Mesenchymal stem cell (in vitro differentiated cells and primary cell): ENCODE measurements around the gene MAGEC2.

Experiments
- DNase-seq: peaks from one replicate; pipeline ENCODE4 v3.0.0-alpha.2; 2013
- H2AFZ ChIP-seq: one replicate; pipeline ENCODE4 v1.6.1; 2013; ENCODE audit warnings: low read depth, mild to moderate bottlenecking, control low read depth, inconsistent platforms, low read length, moderate library complexity
- H2AK5ac ChIP-seq: 2 replicates; pipeline ENCODE4 v1.6.1; 2013; ENCODE audit warnings: low read length, moderate library complexity, mild to moderate bottlenecking, inconsistent platforms; ENCODE audit not compliant: severe bottlenecking
- H2BK120ac ChIP-seq: one replicate; pipeline ENCODE4 v1.6.1; 2013; ENCODE audit warnings: low read depth, mild to moderate bottlenecking, inconsistent platforms, low read length, moderate library complexity
- H2BK12ac ChIP-seq, 2 experiments: one replicate each; pipeline ENCODE4 v1.6.1; 2013; ENCODE audit warnings: inconsistent platforms in 2 of 2, low read length in 2 of 2, mild to moderate bottlenecking in 2 of 2, moderate library complexity in 2 of 2, control low read depth in 1 of 2
- H2BK15ac ChIP-seq: one replicate; pipeline ENCODE4 v1.6.1; 2013; ENCODE audit warnings: mild to moderate bottlenecking, low read depth, inconsistent platforms; ENCODE audit not compliant: poor library complexity, severe bottlenecking
- H2BK5ac ChIP-seq: 2 replicates; pipeline ENCODE4 v1.6.1; 2013; ENCODE audit warnings: low read depth, mild to moderate bottlenecking, low read length, control low read depth, inconsistent platforms; ENCODE audit not compliant: poor library complexity, severe bottlenecking
- H3K14ac ChIP-seq, 2 experiments: one replicate each; pipeline ENCODE4 v1.6.1; 2013; ENCODE audit warnings: inconsistent platforms in 2 of 2, low read length in 2 of 2, control low read depth in 1 of 2, mild to moderate bottlenecking in 1 of 2, moderate library complexity in 1 of 2
- H3K18ac ChIP-seq, 2 experiments: one replicate each; pipeline ENCODE4 v1.6.1; 2013; ENCODE audit warnings: inconsistent platforms in 2 of 2, low read length in 2 of 2, control low read depth in 1 of 2, low read depth in 1 of 2, mild to moderate bottlenecking in 1 of 2
- H3K23ac ChIP-seq, 2 experiments: one replicate each; pipeline ENCODE4 v1.6.1; 2013; ENCODE audit warnings: inconsistent platforms in 2 of 2, low read length in 2 of 2, mild to moderate bottlenecking in 2 of 2, moderate library complexity in 2 of 2, control low read depth in 1 of 2
- H3K27ac ChIP-seq: 2 replicates; pipeline ENCODE4 v1.5.1; 2013; ENCODE audit warnings: mild to moderate bottlenecking, moderate library complexity, low read length, control low read depth, inconsistent platforms; ENCODE audit not compliant: poor library complexity, severe bottlenecking
- H3K27me3 ChIP-seq, 2 experiments: 2 replicates each; pipeline versions ENCODE4 v1.6.1 to v1.7.0; 2013; ENCODE audit warnings: low read length in 2 of 2, mild to moderate bottlenecking in 2 of 2, moderate library complexity in 2 of 2, control low read depth in 1 of 2, inconsistent platforms in 1 of 2; ENCODE audit not compliant: control insufficient read depth in 1 of 2, insufficient read depth in 1 of 2
- H3K36me3 ChIP-seq, 2 experiments: 2 replicates each; pipeline versions ENCODE4 v1.6.1 to v1.7.0; 2013; ENCODE audit warnings: low read length in 2 of 2, control low read depth in 1 of 2, inconsistent platforms in 1 of 2, low read depth in 1 of 2, mild to moderate bottlenecking in 1 of 2; ENCODE audit not compliant: insufficient read depth in 2 of 2, control insufficient read depth in 1 of 2
- H3K4ac ChIP-seq, 2 experiments: one replicate each; pipeline ENCODE4 v1.6.1; 2013; ENCODE audit warnings: inconsistent platforms in 2 of 2, low read length in 2 of 2, mild to moderate bottlenecking in 2 of 2, moderate library complexity in 2 of 2, control low read depth in 1 of 2, low read depth in 1 of 2
- H3K4me1 ChIP-seq: 2 replicates; pipeline ENCODE4 v1.6.1; 2013; ENCODE audit warnings: low read depth, low read length, control low read depth; ENCODE audit not compliant: control insufficient read depth, insufficient read depth
- H3K4me2 ChIP-seq: 2 replicates; pipeline ENCODE4 v1.6.1; 2013; ENCODE audit warnings: low read length, mild to moderate bottlenecking, inconsistent platforms; ENCODE audit not compliant: poor library complexity, severe bottlenecking
- H3K4me3 ChIP-seq, 2 experiments: 2 replicates each; pipeline versions ENCODE4 v1.5.1 to v1.7.0; 2013; ENCODE audit warnings: low read length in 2 of 2, mild to moderate bottlenecking in 2 of 2, control low read depth in 1 of 2, low read depth in 1 of 2; ENCODE audit not compliant: insufficient read depth in 1 of 2
- H3K79me1 ChIP-seq: replicated peaks from 2 replicates; pipeline ENCODE4 v1.6.1; 2013; ENCODE audit warnings: mild to moderate bottlenecking, control low read depth, low read length, inconsistent platforms; ENCODE audit not compliant: poor library complexity, severe bottlenecking
- H3K9ac ChIP-seq: 2 replicates; pipeline ENCODE4 v1.7.0; 2013; ENCODE audit warnings: mild to moderate bottlenecking, low read length, moderate library complexity
- H3K9me3 ChIP-seq: 2 replicates; pipeline ENCODE4 v1.7.0; 2013; ENCODE audit warnings: mild to moderate bottlenecking, low read length; ENCODE audit not compliant: control insufficient read depth
- H4K8ac ChIP-seq: one replicate; pipeline ENCODE4 v1.6.1; 2013; ENCODE audit warnings: inconsistent platforms, mild to moderate bottlenecking, low read length, moderate library complexity
- H4K91ac ChIP-seq: one replicate; pipeline ENCODE4 v1.6.1; 2013; ENCODE audit warnings: mild to moderate bottlenecking, low read length, inconsistent platforms
- WGBS: methylation state at CpG from one replicate; pipeline ENCODE4 v1.1.7; 2013; ENCODE audit warnings: mixed read lengths; 5-methylcytosine and 5-hydroxymethylcytosine counted together

Gene MAGEC2

DNA sequence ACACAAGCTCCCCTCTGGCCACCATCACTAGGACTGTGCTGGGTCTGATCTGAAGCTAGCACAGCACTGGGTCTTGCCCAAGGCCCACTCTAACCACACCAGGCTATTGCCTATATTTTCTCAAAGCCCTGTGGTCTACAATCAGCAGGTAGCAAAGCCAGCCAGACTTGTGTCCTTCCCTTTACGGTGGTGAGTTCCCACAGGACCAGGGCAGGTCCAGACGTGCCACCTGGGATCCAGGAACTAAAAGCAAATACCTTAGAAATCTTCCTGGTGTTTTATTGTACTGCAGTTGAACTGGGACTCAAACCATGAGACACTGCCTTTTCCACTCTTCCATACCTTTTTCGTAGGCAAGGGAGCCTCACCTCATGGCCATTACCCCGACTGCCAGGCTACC is 9.0 kb upstream of the MAGEC2 start:
- 51% methylated on average over 4 of the region's 4 CpGs for WGBS
- Histone ChIP-seq H3K27me3 (no peaks in the 10 kb centered on the region), H3K4me3 (no peak overlapping the region), H3K23ac (no peak overlapping the region), H3K36me3 (no peaks in the 10 kb centered on the region), H2BK5ac (no peak overlapping the region), H4K91ac (no peak overlapping the region), H2BK12ac (no peak overlapping the region), H3K18ac (no peak overlapping the region), H4K8ac (no peak overlapping the region), H3K4me2 (no peak overlapping the region), H2AFZ (no peak overlapping the region), H3K27ac (no peak overlapping the region), H3K9ac (no peak overlapping the region), H3K79me1 (no peaks in the 10 kb centered on the region), H3K14ac (no peak overlapping the region), H2AK5ac (no peak overlapping the region), H3K4me1 (no peaks in the 10 kb centered on the region), H3K9me3 (no peaks in the 10 kb centered on the region), H2BK15ac (no peak overlapping the region), H3K4ac (no peak overlapping the region), H2BK120ac (no peak overlapping the region)
- DNase-seq = no peak

DNA sequence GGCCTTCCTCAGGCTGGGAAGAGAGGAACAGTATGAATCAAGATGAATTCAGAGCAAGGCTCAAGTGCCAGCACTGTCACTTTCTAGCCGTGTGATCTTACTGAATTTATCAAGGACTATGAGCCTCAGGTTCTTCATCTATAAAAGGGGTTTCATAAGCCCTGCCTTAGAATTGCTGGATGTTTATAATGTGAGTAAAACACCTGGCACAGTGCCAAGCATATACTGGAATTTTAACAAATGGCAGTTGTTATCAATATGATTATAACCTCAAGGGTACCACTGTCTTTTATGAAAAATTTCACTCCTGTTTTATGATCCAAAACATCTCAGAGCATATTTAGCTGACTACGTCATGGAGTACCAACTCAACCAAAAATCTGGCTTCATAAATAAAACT is 4.0 kb downstream of the MAGEC2 start:
- H3K23ac ChIP-seq = no peak overlapping the region
- no peak overlapping the region for H3K14ac ChIP-seq
- H3K4me3 ChIP-seq = no peak overlapping the region
- no peaks in the 10 kb centered on the region for H3K79me1 ChIP-seq
- no peak overlapping the region for H2AK5ac ChIP-seq
- no peak overlapping the region for H3K27ac ChIP-seq
- H2BK15ac ChIP-seq = no peak overlapping the region
- WGBS = 100% methylated on average over 1 of the region's 2 CpGs
- no peak overlapping the region for H3K4me2 ChIP-seq
- H2BK120ac ChIP-seq = no peak overlapping the region
- H4K8ac ChIP-seq = no peak overlapping the region
- no peak overlapping the region for H2AFZ ChIP-seq
- no peaks in the 10 kb centered on the region for H3K36me3 ChIP-seq
- H3K9ac ChIP-seq = no peak overlapping the region
- no peak overlapping the region for H3K4ac ChIP-seq
- H4K91ac ChIP-seq = no peak overlapping the region
- H3K9me3 ChIP-seq = no peaks in the 10 kb centered on the region
- H2BK5ac ChIP-seq = no peak overlapping the region
- DNase-seq = no peak
- no peak overlapping the region for H2BK12ac ChIP-seq
- H3K18ac ChIP-seq = no peak overlapping the region
- no peaks in the 10 kb centered on the region for H3K27me3 ChIP-seq
- H3K4me1 ChIP-seq = no peaks in the 10 kb centered on the region

DNA sequence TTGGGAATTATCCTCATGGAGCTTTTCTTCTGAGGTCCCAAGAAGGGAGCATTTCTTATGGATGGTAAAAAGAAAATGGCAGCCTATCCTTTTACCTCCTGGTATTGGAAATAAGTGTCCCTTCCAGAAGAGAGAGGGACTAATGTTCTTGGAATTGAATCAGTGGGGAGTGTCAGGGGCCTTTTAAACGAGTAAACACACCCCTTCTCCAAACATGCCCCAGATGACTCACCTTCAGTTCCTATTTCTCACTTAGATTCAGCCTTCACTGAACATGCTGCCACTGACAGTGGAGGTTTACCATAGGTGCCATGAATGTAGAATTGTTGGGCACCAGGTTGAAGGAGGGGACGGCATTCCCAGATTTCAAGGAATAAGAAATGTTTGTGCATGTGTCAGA is 19.0 kb downstream of the MAGEC2 start:
- no peaks in the 10 kb centered on the region for H3K9me3 ChIP-seq
- no peak for DNase-seq
- no peak overlapping the region for H4K91ac ChIP-seq
- H3K18ac ChIP-seq = no peak overlapping the region
- H3K79me1 ChIP-seq = no peaks in the 10 kb centered on the region
- H2BK15ac ChIP-seq = no peak overlapping the region
- WGBS = 83% methylated on average over 1 of the region's 2 CpGs
- H3K9ac ChIP-seq = no peak overlapping the region
- H3K4ac ChIP-seq = no peak overlapping the region
- no peak overlapping the region for H3K23ac ChIP-seq
- H3K27me3 ChIP-seq = no peaks in the 10 kb centered on the region
- no peak overlapping the region for H2BK12ac ChIP-seq
- H2AFZ ChIP-seq = no peak overlapping the region
- no peak overlapping the region for H3K27ac ChIP-seq
- no peak overlapping the region for H3K4me2 ChIP-seq
- no peak overlapping the region for H2BK120ac ChIP-seq
- no peak overlapping the region for H3K14ac ChIP-seq
- H2BK5ac ChIP-seq = no peak overlapping the region
- H4K8ac ChIP-seq = no peak overlapping the region
- no peaks in the 10 kb centered on the region for H3K36me3 ChIP-seq
- no peak overlapping the region for H3K4me3 ChIP-seq
- no peak overlapping the region for H2AK5ac ChIP-seq
- H3K4me1 ChIP-seq = no peaks in the 10 kb centered on the region

GRCh38 chrX:142184756-142185602 is 20.1 kb downstream of the MAGEC2 start:
- Histone ChIP-seq H2AK5ac (no peak overlapping the region), H3K14ac (no peak overlapping the region), H2BK15ac (no peak overlapping the region), H3K4me1 (no peaks in the 10 kb centered on the region), H3K4ac (no peak overlapping the region), H3K9ac (no peak overlapping the region), H3K27ac (no peak overlapping the region), H3K23ac (no peak overlapping the region), H2AFZ (no peak overlapping the region), H3K27me3 (no peaks in the 10 kb centered on the region), H3K4me3 (no peak overlapping the region), H3K36me3 (no peaks in the 10 kb centered on the region), H4K91ac (no peak overlapping the region), H4K8ac (no peak overlapping the region), H3K18ac (no peak overlapping the region), H3K4me2 (no peak overlapping the region), H3K9me3 (no peaks in the 10 kb centered on the region), H2BK5ac (no peak overlapping the region), H2BK120ac (no peak overlapping the region), H3K79me1 (no peaks in the 10 kb centered on the region), H2BK12ac (no peak overlapping the region)
- DNase-seq = no peak
- WGBS = 70% methylated on average over 3 of the region's 7 CpGs
